Tibial nerve (tissue), 4 donors: ENCODE data around the gene CRTC1.

Experiments used
- EP300 ChIP-seq, 2 donors: sonication (generic); formaldehyde crosslinking; IDR thresholded peaks; one replicate each; pipeline ENCODE4 v1.6.1; 2017; ENCODE audit warnings: antibody characterized with exemption in 2 of 2, mild to moderate bottlenecking in 1 of 2
- POLR2A ChIP-seq, 2 donors: fragments of 450-650 bp; IDR thresholded peaks; one replicate each; pipeline ENCODE4 v1.6.1; 2017; ENCODE audit warnings: antibody characterized with exemption in 2 of 2, mild to moderate bottlenecking in 2 of 2, moderate library complexity in 2 of 2
- TF ChIP-seq, protein P1 (sequence below), 5 experiments: fragments of 200-600 bp in 3 of 5; fragments of 450-650 bp in 2 of 5; sonication (generic) in 3 of 5; IDR thresholded peaks; one replicate each; pipeline ENCODE4 v1.5.1; 2016 to 2019; ENCODE audit warnings: antibody characterized with exemption in 5 of 5, mild to moderate bottlenecking in 3 of 5, moderate library complexity in 2 of 5

DNA sequence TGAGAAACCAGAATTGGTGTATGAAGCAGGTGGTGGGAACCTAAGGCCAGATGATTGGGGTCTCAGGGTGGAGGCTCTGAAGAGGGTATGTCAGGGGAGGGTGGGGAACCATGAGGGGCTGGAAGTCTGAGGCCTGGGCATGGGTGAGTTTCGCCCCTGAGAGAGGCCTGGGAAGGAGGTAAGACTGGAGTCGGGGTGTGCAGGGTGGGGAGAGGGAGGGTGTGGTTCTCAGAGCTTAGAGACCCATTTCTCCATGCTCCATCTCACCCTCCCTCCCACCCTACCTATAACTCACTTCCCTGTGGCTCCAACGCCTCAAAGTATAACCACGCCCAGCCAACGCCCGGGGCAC, 47.7 kb upstream of the CRTC1 start:
- TF ChIP-seq, protein P1, sequence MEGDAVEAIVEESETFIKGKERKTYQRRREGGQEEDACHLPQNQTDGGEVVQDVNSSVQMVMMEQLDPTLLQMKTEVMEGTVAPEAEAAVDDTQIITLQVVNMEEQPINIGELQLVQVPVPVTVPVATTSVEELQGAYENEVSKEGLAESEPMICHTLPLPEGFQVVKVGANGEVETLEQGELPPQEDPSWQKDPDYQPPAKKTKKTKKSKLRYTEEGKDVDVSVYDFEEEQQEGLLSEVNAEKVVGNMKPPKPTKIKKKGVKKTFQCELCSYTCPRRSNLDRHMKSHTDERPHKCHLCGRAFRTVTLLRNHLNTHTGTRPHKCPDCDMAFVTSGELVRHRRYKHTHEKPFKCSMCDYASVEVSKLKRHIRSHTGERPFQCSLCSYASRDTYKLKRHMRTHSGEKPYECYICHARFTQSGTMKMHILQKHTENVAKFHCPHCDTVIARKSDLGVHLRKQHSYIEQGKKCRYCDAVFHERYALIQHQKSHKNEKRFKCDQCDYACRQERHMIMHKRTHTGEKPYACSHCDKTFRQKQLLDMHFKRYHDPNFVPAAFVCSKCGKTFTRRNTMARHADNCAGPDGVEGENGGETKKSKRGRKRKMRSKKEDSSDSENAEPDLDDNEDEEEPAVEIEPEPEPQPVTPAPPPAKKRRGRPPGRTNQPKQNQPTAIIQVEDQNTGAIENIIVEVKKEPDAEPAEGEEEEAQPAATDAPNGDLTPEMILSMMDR (IDR thresholded peaks at IDR 0.05) = no peak
- TF ChIP-seq POLR2A (IDR thresholded peaks at IDR 0.05) (no peak), EP300 (IDR thresholded peaks at IDR 0.05) (no peak)
